ENCODE results near the gene MYOT.
A peak's percentile ranks its signal among the peaks of the same experiment; 100 is the strongest.

MYOT gene

GRCh38 chr5:137902408-137903133, 34.9 kb downstream of the MYOT start:
- no peak for DNase-seq (ENCODE audit: low read depth)

- DNase-seq (ENCODE audit: low read depth) = no peak
These were observed 47.1 kb downstream of the MYOT start for GRCh38 chr5:137914758-137915157.

GRCh38 chr5:137916923-137917322, 49.3 kb downstream of the MYOT start:
- DNase-seq (ENCODE audit: low read depth) = no peak

DNA sequence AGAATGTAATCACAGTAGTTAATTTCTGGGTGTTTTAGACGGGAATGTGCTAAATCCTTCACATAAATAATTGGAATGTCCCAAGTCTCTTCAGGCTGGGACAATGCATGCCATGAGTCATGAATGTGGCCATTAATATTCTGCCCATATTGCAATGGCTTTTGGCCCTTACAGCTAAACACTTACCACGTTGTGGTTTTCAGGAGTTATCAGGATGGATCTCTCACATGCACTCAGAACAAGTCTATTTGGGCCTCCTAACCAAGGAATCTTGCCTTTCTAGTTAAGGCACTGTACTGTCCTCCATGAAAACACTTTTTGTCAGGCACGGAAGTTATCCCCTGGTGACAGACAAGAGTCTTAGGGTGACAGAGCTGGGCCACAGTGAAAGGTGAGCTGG, 54.3 kb downstream of the MYOT start:
- DNase-seq (ENCODE audit: low read depth) = peak; percentile 44

DNA sequence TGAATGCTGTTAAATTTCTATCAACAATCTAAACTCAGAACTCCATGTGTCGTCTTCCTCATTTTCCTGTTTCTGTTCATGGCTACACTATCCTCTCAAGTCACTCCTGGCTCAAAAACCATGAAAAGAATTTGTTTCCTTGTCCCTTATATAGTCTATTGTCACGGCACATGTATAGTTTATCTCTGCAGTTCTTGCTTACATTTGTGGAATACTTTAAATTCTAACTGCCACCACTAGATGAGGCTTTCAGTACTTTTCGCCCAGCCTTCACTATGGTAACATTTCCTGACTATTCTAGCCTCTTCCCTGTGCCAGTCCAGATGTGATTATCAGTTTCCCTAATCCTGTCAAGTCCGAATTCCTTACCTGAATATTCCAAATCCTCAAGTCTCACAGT, 56.2 kb downstream of the MYOT start:
- no peak for DNase-seq (ENCODE audit: low read depth)

- DNase-seq (ENCODE audit: low read depth) = no peak
These were observed 65.1 kb downstream of the MYOT start for GRCh38 chr5:137932800-137933199.

DNA sequence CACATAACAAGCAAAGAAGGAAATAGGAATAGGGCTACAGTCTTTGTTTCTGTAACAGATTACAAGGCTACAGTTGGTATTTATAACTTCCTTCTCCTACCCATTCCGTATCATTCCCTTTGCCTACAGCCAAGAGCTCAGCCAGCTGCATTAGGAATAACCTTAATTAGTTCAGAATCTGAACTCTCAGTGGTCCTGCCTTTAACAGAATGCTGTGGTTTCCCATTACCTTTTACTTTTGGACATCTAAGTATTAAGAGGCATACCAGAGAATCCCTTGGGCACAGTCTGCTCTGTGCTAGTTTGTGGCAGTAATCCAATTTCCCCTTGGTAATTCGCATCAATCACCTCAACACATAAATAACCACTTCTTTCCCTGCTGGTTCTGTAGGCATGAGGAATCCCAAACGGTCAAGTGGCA, 65.8 kb downstream of the MYOT start:
- DNase-seq (ENCODE audit: low read depth) = no peak

DNA sequence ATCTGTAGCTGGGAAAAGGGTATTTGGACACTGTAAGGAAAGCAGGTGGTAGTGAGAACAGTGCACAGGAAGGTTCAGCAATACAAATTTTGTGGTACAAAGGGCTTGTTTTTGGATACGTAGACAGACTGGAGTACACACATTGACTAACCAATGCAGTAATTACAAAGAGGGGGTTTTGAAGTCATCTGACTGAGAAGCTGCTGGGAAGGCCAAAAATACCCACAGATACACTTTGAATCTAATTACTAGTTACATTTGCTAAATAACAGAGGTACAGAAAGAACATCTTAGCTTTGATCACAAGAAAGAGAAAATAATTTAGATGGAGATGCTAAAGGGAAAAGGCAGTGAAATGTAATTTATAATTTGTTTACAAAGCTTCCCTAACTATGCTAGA, 67.5 kb downstream of the MYOT start:
- no peak for DNase-seq (ENCODE audit: low read depth)

DNA sequence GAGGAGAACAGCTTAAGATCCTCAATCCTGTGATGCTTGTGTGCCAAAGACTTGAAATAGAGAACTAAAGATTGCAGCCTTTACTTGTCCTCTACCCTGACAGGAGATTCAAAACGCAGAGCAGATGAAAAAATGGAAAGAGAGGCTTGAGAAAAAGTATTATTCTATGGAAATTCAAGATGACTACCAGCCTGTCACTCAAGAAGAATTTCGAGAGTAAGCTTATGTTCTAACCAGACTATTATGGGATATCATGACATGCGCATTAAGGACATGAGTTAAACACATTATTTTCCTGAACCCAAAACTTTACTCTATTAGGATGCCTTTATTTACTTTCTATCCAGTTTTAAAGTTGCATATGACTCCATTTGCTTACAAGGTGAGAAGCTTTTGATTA, 68.0 kb downstream of the MYOT start:
- DNase-seq (ENCODE audit: low read depth) = no peak
